ENCODE measurements around the gene FZR1.
A peak's percentile ranks its signal among the peaks of the same experiment; 100 is the strongest.

FZR1 gene

GRCh38 chr19:3505598-3506383 is at the start of gene FZR1:
FZR1 (plus strand) TSS chr19:3506311; CDS start chr19:3522990, 16,679 bp downstream.
- DNase-seq (ENCODE audit: low read depth): peak; percentile 100

DNA sequence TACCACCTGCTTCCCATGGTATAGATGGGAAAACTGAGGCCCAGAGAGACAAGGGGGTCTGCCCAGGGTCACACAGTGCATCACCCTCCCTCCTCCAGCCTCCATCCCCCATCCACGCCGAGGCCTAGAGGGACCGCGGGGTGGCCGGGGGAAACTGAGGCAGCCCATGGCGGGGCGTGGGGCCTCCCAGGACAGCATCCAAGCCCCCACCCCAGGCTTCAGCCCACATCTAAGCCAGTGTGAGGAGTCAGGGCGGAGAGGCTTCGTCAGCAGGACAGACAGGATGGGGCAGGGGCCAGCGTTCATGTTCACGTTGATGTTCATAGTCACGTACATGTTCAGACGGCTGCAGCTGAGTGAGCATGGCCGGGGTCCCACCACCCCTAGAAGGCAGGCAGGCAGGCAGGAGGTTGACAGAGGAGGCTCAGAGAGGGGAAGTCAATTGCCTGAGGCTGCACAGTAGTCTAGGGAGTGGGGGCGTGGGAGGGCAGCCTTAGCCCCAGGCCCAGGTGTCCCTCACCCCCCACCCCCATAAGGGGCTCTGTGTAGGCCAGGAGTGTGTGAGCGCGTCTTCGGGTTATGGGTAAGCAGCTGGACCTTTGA is 49.1 kb upstream of the FZR1 start:
- DNase-seq (ENCODE audit: low read depth): no peak

GRCh38 chr19:3457528-3458228 is 48.4 kb upstream of the FZR1 start:
- DNase-seq (ENCODE audit: low read depth): no peak

DNA sequence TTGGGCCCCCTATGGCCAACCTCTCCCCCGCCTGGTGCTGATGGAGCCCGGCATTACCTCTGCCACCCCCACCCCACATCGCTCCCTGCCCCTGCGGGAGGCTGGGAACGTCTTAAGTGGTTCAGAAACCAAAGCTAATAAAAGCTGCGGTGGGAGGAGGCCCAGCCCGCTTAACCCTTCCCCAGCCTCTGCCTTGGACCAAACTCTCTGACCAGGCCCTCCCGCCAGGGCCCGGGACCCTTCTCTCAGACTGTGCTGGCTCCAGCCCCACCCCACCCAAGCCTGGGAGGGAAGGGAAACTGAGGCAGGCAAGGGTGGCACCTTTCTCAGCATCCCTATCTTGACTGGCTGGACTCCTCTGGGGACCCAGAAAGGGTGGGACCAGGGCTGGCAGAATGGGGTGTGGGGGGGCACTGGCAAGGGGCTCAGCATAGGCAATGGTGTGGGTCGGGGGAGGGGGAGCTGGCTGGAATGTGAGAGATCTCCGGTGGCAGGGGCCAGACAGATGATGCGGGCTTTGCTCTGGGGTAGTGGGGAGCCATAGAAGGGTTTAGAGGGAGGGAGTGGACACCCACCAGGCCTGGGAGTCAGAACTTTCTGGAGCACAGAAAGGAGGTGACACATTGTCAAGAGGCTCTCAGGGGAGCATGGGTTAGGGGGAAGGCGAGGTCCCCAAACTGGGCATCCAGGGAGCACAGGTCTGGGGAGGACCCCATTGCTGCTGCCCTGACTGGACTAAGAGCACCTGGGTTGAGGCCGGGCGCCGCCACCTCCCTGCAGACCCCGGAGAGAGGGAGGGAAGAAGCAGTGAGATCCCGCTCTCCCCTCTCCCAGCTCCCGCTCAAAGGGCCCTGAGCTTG is 47.7 kb upstream of the FZR1 start:
- DNase-seq (ENCODE audit: low read depth): no peak

DNA sequence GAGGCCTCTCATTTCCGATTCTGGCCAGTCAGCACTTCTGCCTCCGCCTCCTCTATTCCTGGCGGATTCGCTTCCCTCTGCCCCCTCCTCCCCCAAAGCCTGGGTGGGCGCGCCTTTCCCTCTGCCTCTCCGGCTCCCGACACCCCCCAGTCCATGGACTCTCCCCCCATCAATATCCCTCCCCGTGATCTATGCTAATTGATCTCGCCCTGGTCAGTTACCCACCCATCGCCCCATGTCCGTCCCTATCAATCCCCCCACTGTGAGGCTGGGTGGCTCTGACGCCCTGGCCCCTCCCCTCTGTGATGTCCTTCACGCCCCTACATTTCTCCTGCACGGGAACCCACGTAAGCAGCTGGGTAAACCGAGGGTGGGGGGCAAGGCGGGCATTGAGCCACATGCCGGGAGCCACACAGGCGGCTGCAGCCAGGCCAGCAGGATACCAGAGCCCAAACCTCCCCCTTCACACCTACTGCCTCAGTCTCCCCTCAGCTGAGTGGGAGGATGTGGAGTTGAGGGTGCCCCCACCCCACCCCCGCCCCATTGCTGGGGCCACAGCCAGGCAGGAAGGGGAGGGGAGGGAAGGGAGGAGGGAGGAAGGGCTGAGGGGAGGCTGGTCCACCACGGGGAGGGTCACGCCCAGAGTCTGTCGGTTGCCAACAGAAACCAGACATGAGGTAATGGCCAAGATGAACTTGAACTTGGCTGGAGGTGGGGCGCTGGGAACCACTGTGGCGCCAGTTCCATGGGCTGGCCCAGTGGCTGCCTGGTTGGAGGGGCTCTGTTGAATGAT is 46.8 kb upstream of the FZR1 start:
- DNase-seq (ENCODE audit: low read depth): no peak

- no peak for DNase-seq (ENCODE audit: low read depth)
Measured at GRCh38 chr19:3459965-3460582, 46.0 kb upstream of the FZR1 start.

GRCh38 chr19:3462991-3463713 is 43.0 kb upstream of the FZR1 start:
- DNase-seq (ENCODE audit: low read depth): no peak

DNA sequence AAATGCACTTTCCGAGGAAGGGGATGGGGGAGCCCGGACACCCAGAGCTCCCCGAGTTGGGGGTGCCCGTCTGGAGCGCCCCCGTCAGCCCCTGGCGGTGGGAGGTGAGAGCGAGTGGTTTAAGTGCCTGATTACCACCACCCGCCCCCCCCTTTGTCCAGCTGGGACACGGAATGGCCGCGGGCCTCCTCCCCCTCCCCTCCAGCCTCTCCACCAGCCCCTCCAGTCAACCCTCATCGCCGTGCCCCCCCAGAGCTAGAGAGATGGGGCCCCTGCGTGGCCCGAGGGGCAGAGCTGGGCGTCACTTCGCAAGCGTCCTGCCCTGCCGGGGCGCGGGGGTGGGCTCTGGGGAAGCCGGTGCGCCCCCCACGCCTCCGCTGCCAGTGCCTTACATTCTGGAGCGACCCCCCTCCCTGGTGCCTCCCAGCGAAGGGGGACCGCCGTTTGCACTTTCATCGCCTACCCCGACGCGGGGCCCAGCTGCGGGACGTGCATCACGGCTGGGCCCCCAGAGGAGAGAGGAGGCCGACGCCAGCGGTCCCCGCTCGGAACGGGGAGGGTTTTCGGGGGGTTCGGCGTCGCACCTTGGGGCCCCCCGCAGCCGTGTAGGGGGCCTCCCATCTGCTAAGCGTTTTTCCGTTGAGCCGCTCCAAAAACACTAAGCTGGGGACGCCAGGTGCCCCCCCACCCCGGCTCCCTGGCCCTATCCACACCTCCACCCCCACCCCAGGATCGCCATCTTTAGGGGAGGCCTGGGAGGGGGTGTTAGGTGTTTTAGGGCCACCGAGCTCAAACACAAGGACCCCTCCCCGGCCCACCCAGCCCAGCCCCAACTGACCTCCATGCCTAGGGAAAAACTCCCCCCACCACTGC is 42.2 kb upstream of the FZR1 start:
- no peak for DNase-seq (ENCODE audit: low read depth)

- no peak for DNase-seq (ENCODE audit: low read depth)
Measured at GRCh38 chr19:3464587-3465235, 41.4 kb upstream of the FZR1 start.

DNA sequence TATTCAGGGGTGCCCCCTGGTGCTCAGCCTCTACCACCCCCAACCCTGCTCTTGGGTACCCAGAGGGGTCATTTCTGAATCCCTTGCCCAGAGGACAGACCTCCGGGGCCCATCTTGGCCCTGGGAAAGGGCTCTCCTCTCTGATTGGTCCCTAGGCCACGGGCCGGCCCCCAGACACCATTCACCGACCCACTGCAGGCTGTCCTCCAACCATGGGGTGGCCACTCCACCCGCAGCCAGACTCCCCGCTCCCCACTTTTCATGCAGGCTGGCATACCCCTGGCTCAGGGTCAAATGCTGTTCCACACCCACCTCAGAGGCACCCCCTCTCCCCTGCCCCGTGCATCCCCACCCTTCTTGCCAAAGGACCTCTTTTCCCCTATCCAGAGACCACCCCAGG is 40.6 kb upstream of the FZR1 start:
- DNase-seq (ENCODE audit: low read depth): no peak

GRCh38 chr19:3466635-3467034 is 39.5 kb upstream of the FZR1 start:
- DNase-seq (ENCODE audit: low read depth): no peak

- no peak for DNase-seq (ENCODE audit: low read depth)
Measured at GRCh38 chr19:3467437-3468198, 38.5 kb upstream of the FZR1 start.

DNA sequence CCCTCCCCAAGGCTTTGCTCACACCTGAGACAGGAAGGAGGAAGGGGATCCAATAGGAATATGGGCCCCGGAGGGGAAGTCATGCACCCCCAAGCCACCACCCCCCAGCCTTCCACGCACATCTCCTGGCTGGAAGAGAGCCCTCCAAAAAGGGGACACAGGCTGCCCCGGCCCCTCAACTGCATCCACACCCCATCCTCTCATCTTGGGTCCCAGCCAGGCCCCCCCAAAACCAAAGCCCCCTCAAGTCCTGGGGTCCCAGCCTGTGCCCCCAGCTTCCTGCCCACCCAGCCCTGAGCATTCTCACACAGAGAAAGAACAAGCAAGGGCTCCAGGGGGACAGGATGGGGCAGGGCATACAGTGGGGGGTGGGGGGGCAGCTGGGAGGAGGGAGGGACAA is 37.9 kb upstream of the FZR1 start:
- DNase-seq (ENCODE audit: low read depth): no peak

GRCh38 chr19:3469638-3470499 is 36.2 kb upstream of the FZR1 start:
- DNase-seq (ENCODE audit: low read depth): no peak

DNA sequence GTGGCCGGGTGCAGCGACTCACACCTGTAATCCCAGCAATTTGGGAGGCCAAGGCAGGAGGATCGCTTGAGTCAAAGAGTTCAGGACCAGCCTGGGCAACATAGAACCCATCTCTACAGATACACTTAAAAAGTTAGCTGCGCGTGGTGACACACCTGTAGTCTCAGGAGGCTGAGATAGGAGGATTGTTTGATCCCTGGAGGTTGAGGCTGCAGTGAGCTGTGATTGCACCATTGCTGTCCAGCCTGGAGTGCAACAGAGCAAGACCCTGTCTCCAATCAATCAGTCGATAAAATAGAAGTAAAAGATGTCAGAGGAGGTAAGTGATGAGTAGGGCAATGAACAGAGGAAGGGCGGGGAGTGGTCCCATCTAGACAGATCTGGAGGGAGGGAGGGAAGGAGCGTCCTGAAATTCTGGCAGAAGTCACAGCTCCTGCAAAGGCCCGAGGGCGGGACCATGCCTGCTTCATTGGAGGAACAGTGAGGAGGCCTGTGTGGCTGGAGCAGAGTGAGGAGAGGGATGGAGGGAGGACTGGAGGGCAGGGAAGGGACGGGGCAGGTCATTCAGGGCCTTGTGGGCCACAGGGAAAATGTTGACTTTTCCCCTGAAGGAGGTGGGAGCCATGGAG is 35.5 kb upstream of the FZR1 start:
- no peak for DNase-seq (ENCODE audit: low read depth)

GRCh38 chr19:3471954-3472655 is 34.0 kb upstream of the FZR1 start:
- DNase-seq (ENCODE audit: low read depth): no peak

Data from T-helper 22 cell (primary cell).